ENCODE data around the gene HOXC13.

HOXC13 gene

GRCh38 chr12:53995378-53996239 is 57.0 kb downstream of the HOXC13 start:
- no peak for DNase-seq

Data from CD4-positive, alpha-beta T cell treated with Interleukin-15 for 1 hour (primary cell).